K562 (cell line): ENCODE data around the gene ST6GALNAC6. TPM values are rescaled to one million over a fixed set of nuclear protein-coding genes. Genes with fewer than 3 reads are reported as not detected.

ENCODE experiments used
- ATAC-seq: fragments of 200-7000 bp; cut with Tn5 transposase; 3 replicates; pipeline ENCODE4 v1.9.1; 2020; ENCODE audit warnings: moderate library complexity
- BruUV-seq: library from RNA; stranded (reverse); fragments of 400-500 nt; replicated peaks from 2 replicates; lab custom pipeline; 2021; lab: Mats Ljungman, UMichigan
- CTCF ChIA-PET: fragments of 300-600 bp; formaldehyde crosslinking; extraction: SDS; loops from one replicate; lab custom pipeline; 2021; ENCODE audit warnings: low intra/inter-chr PET ratio; lab: Yijun Ruan, JAX
- POLR2A ChIA-PET: fragments of 300-600, 350-650 bp; sonication (Branson Sonifier 250); formaldehyde crosslinking; extraction: SDS; loops from one replicate; lab custom pipeline; 2021; ENCODE audit warnings: antibody characterized with exemption, inconsistent platforms; lab: Yijun Ruan, JAX
- DNase-seq, 4 experiments: peaks; one replicate each; pipeline versions ENCODE4 v3.0.0 to v3.0.0-alpha.2; 2011 to 2018; ENCODE audit warnings: low spot score in 3 of 4, mixed read lengths in 3 of 4; ENCODE audit errors: extremely low read depth in 1 of 4
- FAIRE-seq: peaks from 2 replicates; lab custom pipeline; 2011; peaks lifted over from hg19 to GRCh38; lab: Jason Lieb, UNC
- H2AFZ ChIP-seq: 2 replicates; pipeline ENCODE4 v1.6.0; 2011; ENCODE audit warnings: low read depth, low read length, control low read depth, inconsistent platforms
- H3K27ac ChIP-seq: fragments of 200-600 bp; 3 replicates; pipeline ENCODE4 v1.8.0; 2011; ENCODE audit warnings: low read depth, mild to moderate bottlenecking, control low read depth, inconsistent platforms, low read length, moderate library complexity, mixed read lengths; ENCODE audit errors: extremely low read depth
- H3K27me3 ChIP-seq, 2 experiments: fragments of 300-600 bp in 1 of 2; 2 replicates in 1 of 2; 3 replicates in 1 of 2; pipeline versions ENCODE4 v1.6.0 to v1.8.0; 2011; ENCODE audit warnings: inconsistent platforms in 2 of 2, low read length in 2 of 2, mild to moderate bottlenecking in 1 of 2, mixed read lengths in 1 of 2, moderate library complexity in 1 of 2; ENCODE audit not compliant: control insufficient read depth in 2 of 2, insufficient read depth in 2 of 2
- H3K36me3 ChIP-seq: fragments of 300-600 bp; 3 replicates; pipeline ENCODE4 v1.8.0; 2011; ENCODE audit warnings: mild to moderate bottlenecking, low read length, inconsistent platforms; ENCODE audit not compliant: control insufficient read depth, insufficient read depth
- H3K4me1 ChIP-seq, 2 experiments: fragments of 200-600 bp in 1 of 2; replicated peaks in 1 of 2; 2 replicates in 1 of 2; 3 replicates in 1 of 2; pipeline versions ENCODE4 v1.5.1 to v1.8.0; 2011; ENCODE audit warnings: inconsistent platforms in 2 of 2, low read length in 2 of 2, mild to moderate bottlenecking in 1 of 2, mixed read lengths in 1 of 2, moderate library complexity in 1 of 2; ENCODE audit not compliant: control insufficient read depth in 2 of 2, insufficient read depth in 2 of 2
- H3K4me2 ChIP-seq: 2 replicates; pipeline ENCODE4 v1.6.1; 2011; ENCODE audit warnings: low read length, control low read depth, inconsistent platforms, mixed read lengths; ENCODE audit not compliant: insufficient read depth
- H3K4me3 ChIP-seq: fragments of 200-600 bp; sonication (generic), shearing (Covaris generic); 2 replicates; pipeline ENCODE4 v1.5.1; 2016; ENCODE audit warnings: control low read depth, inconsistent platforms
- H3K79me2 ChIP-seq: fragments of 200-600 bp; 3 replicates; pipeline ENCODE4 v1.8.0; 2011; ENCODE audit warnings: low read length, inconsistent platforms; ENCODE audit not compliant: control insufficient read depth, insufficient read depth
- H3K9ac ChIP-seq, 2 experiments: 2 replicates each; pipeline versions ENCODE4 v1.6.0 to v1.6.1; 2011; ENCODE audit warnings: low read depth in 2 of 2, low read length in 2 of 2, control low read depth in 1 of 2, inconsistent platforms in 1 of 2, mild to moderate bottlenecking in 1 of 2, mixed read lengths in 1 of 2; ENCODE audit not compliant: insufficient read depth in 1 of 2
- H3K9me1 ChIP-seq: one replicate; pipeline ENCODE4 v1.6.0; 2011; ENCODE audit warnings: inconsistent platforms, mild to moderate bottlenecking, low read length, moderate library complexity; ENCODE audit not compliant: control insufficient read depth, insufficient read depth
- H3K9me3 ChIP-seq: replicated peaks from 2 replicates; pipeline ENCODE4 v1.5.1; 2011; ENCODE audit warnings: low read depth, low read length, inconsistent platforms; ENCODE audit not compliant: control insufficient read depth, insufficient read depth
- H4K20me1 ChIP-seq: replicated peaks from 2 replicates; pipeline ENCODE4 v1.6.1; 2011; ENCODE audit warnings: low read length, inconsistent platforms, mixed read lengths; ENCODE audit not compliant: control insufficient read depth, insufficient read depth
- CBX3 ChIP-seq, 2 experiments: IDR thresholded peaks; 1 replicate in 1 of 2; 2 replicates in 1 of 2; pipeline ENCODE4 v1.6.1; 2012; ENCODE audit warnings: inconsistent platforms in 2 of 2, low read length in 2 of 2, borderline replicate concordance in 1 of 2, control low read depth in 1 of 2
- CHAMP1 ChIP-seq: fragments of 450-650 bp; IDR thresholded peaks from 2 replicates; pipeline ENCODE4 v1.6.1; 2016; ENCODE audit warnings: mild to moderate bottlenecking
- MCM3 ChIP-seq: fragments of 450-650 bp; IDR thresholded peaks from 2 replicates; pipeline ENCODE4 v1.6.1; 2016
- MCM7 ChIP-seq, 2 experiments: fragments of 450-650 bp; IDR thresholded peaks; 2 replicates each; pipeline ENCODE4 v1.6.1; 2016 to 2018
- NFIC ChIP-seq: fragments of 450-650 bp; IDR thresholded peaks from 2 replicates; pipeline ENCODE4 v1.6.1; 2017; ENCODE audit warnings: mild to moderate bottlenecking, inconsistent platforms
- NRF1 ChIP-seq, 2 experiments: fragments of 450-650 bp; IDR thresholded peaks in 1 of 2; conservative IDR thresholded peaks in 1 of 2; 2 replicates each; pipeline ENCODE4 v1.6.1; 2014; ENCODE audit warnings: mild to moderate bottlenecking in 2 of 2
- SMARCC2 ChIP-seq: fragments of 450-650 bp; IDR thresholded peaks from 2 replicates; pipeline ENCODE4 v1.6.1; 2017; ENCODE audit warnings: antibody characterized with exemption, moderate library complexity, mild to moderate bottlenecking, low read depth
- ZNF212 ChIP-seq: fragments of 450-650 bp; formaldehyde crosslinking; IDR thresholded peaks from 2 replicates; pipeline ENCODE4 v1.4.0; 2020; ENCODE audit warnings: mild to moderate bottlenecking
- ZNF253 ChIP-seq: fragments of 250-450 bp; sonication (Bioruptor Pico); conservative IDR thresholded peaks from 2 replicates; pipeline ENCODE4 v1.6.1; 2021; ENCODE audit warnings: mild to moderate bottlenecking
- WGBS: fragments of 100-300 bp; shearing (Covaris generic); methylation state at CpG from one replicate; pipeline ENCODE4 v1.1.6; 2016; ENCODE audit warnings: low coverage, mixed read lengths; ENCODE audit not compliant: insufficient coverage; ENCODE audit errors: missing lambda C conversion rate; 5-methylcytosine and 5-hydroxymethylcytosine counted together
- in situ Hi-C: fragments of 300-500 bp; cut with MboI; formaldehyde crosslinking; loops from 4 replicates; pipeline ENCODE4 v1.15.0; 2018; ENCODE audit warnings: inconsistent platforms, mixed read lengths
- intact Hi-C: fragments of 100-400 bp; cut with micrococcal nuclease; formaldehyde crosslinking; loops from 2 replicates; pipeline ENCODE4 v1.14.2; 2022
- polyA plus RNA-seq, 8 experiments: library from polyadenylated mRNA; depleted of rRNA in 4 of 8; stranded (reverse) in 5 of 8; unstranded in 3 of 8; fragments of >200 nt; fragmentation: Nextera tagmentation in 2 of 8; fragmentation: Illumina TruSeq in 1 of 8; extraction: Ambion mirVana in 2 of 8; extraction: Trizol in 1 of 8; gene quantifications; 2 replicates each; pipeline versions ENCODE4 v1.2.1 to v1.2.3, GENCODE V29; 2011 to 2014; ENCODE audit warnings: inconsistent platforms in 1 of 8, missing spikeins in 1 of 8
- total RNA-seq, 7 experiments: library from RNA; depleted of rRNA in 6 of 7; stranded (reverse); fragments of >200 nt in 6 of 7; fragmentation: Illumina TruSeq in 2 of 7; extraction: Trizol in 2 of 7; gene quantifications; 2 replicates each; pipeline versions ENCODE4 v1.2.1 to v1.2.3, GENCODE V29; 2011 to 2021; ENCODE audit warnings: low replicate concordance in 1 of 7
- TF ChIP-seq, protein P1 (sequence below): fragments of 450-650 bp; formaldehyde crosslinking; IDR thresholded peaks from 2 replicates; pipeline ENCODE4 v1.4.0; 2020; ENCODE audit warnings: mild to moderate bottlenecking, mixed read lengths
- TF ChIP-seq, protein P2 (sequence below): sonication (generic); formaldehyde crosslinking; IDR thresholded peaks from 2 replicates; pipeline ENCODE4 v1.8.1; 2023; ENCODE audit warnings: missing genetic modification reagents, mild to moderate bottlenecking, borderline replicate concordance

ST6GALNAC6 gene
- total and polyA plus RNA-seq, 9 of the 15 experiments (the other 6 are each of a cell fraction or from before 2014, with no cell fraction given): 0.13 to 23.0 (median 14.5) TPM

- TF ChIP-seq, protein P1, sequence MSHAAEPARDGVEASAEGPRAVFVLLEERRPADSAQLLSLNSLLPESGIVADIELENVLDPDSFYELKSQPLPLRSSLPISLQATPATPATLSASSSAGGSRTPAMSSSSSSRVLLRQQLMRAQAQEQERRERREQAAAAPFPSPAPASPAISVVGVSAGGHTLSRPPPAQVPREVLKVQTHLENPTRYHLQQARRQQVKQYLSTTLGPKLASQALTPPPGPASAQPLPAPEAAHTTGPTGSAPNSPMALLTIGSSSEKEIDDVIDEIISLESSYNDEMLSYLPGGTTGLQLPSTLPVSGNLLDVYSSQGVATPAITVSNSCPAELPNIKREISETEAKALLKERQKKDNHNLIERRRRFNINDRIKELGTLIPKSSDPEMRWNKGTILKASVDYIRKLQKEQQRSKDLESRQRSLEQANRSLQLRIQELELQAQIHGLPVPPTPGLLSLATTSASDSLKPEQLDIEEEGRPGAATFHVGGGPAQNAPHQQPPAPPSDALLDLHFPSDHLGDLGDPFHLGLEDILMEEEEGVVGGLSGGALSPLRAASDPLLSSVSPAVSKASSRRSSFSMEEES (CRISPR knock-in tag): no peak
- no peak for TF ChIP-seq ZNF212 (CRISPR knock-in tag)
Observed at GRCh38 chr9:127915325-127915752, 15.9 kb upstream of the ST6GALNAC6 start (continued).

DNA sequence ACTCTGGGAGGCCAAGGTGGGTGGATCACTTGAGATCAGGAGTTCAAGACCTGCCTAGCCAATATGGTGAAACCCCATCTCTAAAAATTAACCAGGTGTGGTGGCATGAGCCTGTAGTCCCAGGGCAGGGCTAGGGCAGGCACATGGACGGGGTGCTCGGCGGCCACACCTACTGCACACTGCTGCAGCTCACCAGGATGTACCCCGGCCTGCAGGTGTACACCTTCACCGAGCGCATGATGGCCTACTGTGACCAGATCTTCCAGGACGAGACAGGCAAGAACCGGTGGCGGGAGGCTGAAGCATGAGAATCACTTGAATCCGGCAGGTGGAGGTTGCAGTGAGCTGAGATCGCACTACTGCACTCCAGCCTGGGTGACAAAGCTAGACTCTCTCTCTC, 14.3 kb upstream of the ST6GALNAC6 start:
- BruUV-seq: no TSS peak
- Histone ChIP-seq H3K4me1 (peaks cover 38 to 68% of the 10 kb centered on the region in 2 experiments), H3K27ac (no peak overlapping the region), H3K36me3 (peaks cover 49% of the 10 kb centered on the region; the same call in 2 of the 3 replicates), H3K79me2 (peaks cover 17% of the 10 kb centered on the region), H2AFZ (no peak overlapping the region), H3K9me3 (no peaks in the 10 kb centered on the region), H4K20me1 (no peaks in the 10 kb centered on the region), H3K9me1 (no peaks in the 10 kb centered on the region), H3K4me2 (no peak overlapping the region)
- WGBS: 93% methylated on average over 10 of the region's 11 CpGs
- ChIA-PET POLR2A (interaction anchor here (1.0 kb wide), 1 partner anchor 179 kb away, joined by 5 read pairs; no protein-coding TSS in a partner anchor), CTCF (no interaction called here)
- intact Hi-C loops: loop anchor here (10.0 kb wide), 1 partner anchor 409 kb away; no protein-coding TSS in a partner anchor
- no peak for FAIRE-seq
- in situ Hi-C loops: loop anchor here (5.0 to 25.0 kb wide), 2 partner anchors 36 to 976 kb away; partner anchors contain the start of gene AK1
- DNase-seq: no peak
- TF ChIP-seq MCM3 (no peak), MCM7 (IDR thresholded peaks at IDR 0.05) (no peak), SMARCC2 (no peak), NRF1 (conservative IDR thresholded peaks at IDR 0.05 in 1 of 2, IDR thresholded peaks at IDR 0.05 in 1 of 2) (no peak), ZNF253 (CRISPR knock-in tag) (no peak), CHAMP1 (no peak), CBX3 (IDR thresholded peaks at IDR 0.05; ENCODE audit: borderline replicate concordance in 1 of 2, low read length in 2 of 2) (no peak), NFIC (no peak)
- TF ChIP-seq, protein P2, sequence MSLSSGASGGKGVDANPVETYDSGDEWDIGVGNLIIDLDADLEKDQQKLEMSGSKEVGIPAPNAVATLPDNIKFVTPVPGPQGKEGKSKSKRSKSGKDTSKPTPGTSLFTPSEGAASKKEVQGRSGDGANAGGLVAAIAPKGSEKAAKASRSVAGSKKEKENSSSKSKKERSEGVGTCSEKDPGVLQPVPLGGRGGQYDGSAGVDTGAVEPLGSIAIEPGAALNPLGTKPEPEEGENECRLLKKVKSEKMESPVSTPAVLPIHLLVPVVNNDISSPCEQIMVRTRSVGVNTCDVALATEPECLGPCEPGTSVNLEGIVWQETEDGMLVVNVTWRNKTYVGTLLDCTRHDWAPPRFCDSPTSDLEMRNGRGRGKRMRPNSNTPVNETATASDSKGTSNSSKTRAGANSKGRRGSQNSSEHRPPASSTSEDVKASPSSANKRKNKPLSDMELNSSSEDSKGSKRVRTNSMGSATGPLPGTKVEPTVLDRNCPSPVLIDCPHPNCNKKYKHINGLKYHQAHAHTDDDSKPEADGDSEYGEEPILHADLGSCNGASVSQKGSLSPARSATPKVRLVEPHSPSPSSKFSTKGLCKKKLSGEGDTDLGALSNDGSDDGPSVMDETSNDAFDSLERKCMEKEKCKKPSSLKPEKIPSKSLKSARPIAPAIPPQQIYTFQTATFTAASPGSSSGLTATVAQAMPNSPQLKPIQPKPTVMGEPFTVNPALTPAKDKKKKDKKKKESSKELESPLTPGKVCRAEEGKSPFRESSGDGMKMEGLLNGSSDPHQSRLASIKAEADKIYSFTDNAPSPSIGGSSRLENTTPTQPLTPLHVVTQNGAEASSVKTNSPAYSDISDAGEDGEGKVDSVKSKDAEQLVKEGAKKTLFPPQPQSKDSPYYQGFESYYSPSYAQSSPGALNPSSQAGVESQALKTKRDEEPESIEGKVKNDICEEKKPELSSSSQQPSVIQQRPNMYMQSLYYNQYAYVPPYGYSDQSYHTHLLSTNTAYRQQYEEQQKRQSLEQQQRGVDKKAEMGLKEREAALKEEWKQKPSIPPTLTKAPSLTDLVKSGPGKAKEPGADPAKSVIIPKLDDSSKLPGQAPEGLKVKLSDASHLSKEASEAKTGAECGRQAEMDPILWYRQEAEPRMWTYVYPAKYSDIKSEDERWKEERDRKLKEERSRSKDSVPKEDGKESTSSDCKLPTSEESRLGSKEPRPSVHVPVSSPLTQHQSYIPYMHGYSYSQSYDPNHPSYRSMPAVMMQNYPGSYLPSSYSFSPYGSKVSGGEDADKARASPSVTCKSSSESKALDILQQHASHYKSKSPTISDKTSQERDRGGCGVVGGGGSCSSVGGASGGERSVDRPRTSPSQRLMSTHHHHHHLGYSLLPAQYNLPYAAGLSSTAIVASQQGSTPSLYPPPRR: no peak
- TF ChIP-seq, all 486 proteins: peak for 0
- H3K27me3 ChIP-seq: no peaks in the 10 kb centered on the region
- no peak overlapping the region for H3K9ac ChIP-seq
- ATAC-seq: no peak
- H3K4me3 ChIP-seq: no peak overlapping the region
